ENCODE results near the gene FNDC10. TPM values are rescaled to one million over a fixed set of nuclear protein-coding genes. Genes with fewer than 3 reads are reported as not detected.
A peak's percentile ranks its signal among the peaks of the same experiment; 100 is the strongest.

The FNDC10 gene
- total and polyA plus RNA-seq, 2 experiments from 2014 or later: 3.1 to 9.8 TPM

DNA sequence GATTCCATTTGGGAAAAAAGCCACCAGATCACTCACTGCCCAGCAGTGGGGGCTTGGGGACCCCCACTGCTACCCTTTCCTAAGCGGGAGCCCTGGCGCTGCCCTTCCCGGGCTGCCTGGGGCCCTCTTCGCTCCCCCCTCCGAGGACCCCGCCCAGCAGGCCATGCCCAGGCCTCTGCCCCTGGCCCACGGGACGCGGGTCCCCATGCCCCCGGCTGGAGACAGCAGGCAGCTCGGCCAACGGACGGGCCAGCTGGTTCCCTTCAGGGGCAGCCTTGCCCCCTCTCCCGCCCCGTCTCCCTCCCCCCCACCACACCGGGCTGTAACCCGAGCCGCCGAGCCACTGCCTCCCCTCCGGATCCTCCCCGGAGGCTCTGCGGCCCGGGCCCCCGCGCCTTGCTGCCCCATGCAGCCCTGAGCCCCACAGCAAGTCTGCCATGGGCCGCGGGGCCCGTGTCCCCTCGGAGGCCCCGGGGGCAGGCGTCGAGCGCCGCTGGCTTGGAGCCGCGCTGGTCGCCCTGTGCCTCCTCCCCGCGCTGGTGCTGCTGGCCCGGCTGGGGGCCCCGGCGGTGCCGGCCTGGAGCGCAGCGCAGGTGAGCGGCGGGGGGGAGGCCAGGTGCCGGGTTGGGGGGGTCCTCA, 32.0 kb upstream of the FNDC10 start, which contains the start of gene MMP23B:
TSS of gene MMP23B (plus strand) at position 392 of the 639 bp plus-strand sequence. CDS start at position 438, 46 bp downstream.
- Histone ChIP-seq H4K20me1 (ENCODE audit: insufficient read depth) (no peaks in the 10 kb centered on the region), H3K36me3 (ENCODE audit: low read depth) (no peaks in the 10 kb centered on the region), H3K9me2 (ENCODE audit: insufficient read depth) (no peaks in the 10 kb centered on the region), H3K27me3 (replicated peaks; ENCODE audit: insufficient read depth) (peaks cover 4% of the 10 kb centered on the region), H3K9me3 (ENCODE audit: low read depth) (no peaks in the 10 kb centered on the region), H3F3A (ENCODE audit: insufficient read depth) (no peaks in the 10 kb centered on the region), H3K9ac (no peak within 1 kb of the TSS), H3K4me1 (ENCODE audit: insufficient read depth) (no peaks in the 10 kb centered on the region), H3K27ac (no peak within 1 kb of the TSS), H2AFZ (no peak within 1 kb of the TSS), H3K4me2 (ENCODE audit: unreplicated experiment) (no peak within 1 kb of the TSS), H3K4me3 (no peak within 1 kb of the TSS), H3K79me2 (ENCODE audit: insufficient read depth) (no peaks in the 10 kb centered on the region)
- TF ChIP-seq EZH2phosphoT487 (IDR thresholded peaks at IDR 0.05; ENCODE audit: insufficient read depth, low read depth): 0 out of 2 replicates have a peak, but pooled peaks have one; percentile 16
- TF ChIP-seq EZH2 (IDR thresholded peaks at IDR 0.05; ENCODE audit: insufficient read depth, poor library complexity, severe bottlenecking): no peak
- in situ Hi-C loops (cut with MboI): no loop called here
- 6% methylated on average over 30 to 46 of the region's 48 CpGs for WGBS, 2 experiments (ENCODE audit: low coverage in 1 of 2, low lambda C conversion rate in 2 of 2, missing lambda C conversion rate in 2 of 2)
- peak; percentile 20 for DNase-seq

DNA sequence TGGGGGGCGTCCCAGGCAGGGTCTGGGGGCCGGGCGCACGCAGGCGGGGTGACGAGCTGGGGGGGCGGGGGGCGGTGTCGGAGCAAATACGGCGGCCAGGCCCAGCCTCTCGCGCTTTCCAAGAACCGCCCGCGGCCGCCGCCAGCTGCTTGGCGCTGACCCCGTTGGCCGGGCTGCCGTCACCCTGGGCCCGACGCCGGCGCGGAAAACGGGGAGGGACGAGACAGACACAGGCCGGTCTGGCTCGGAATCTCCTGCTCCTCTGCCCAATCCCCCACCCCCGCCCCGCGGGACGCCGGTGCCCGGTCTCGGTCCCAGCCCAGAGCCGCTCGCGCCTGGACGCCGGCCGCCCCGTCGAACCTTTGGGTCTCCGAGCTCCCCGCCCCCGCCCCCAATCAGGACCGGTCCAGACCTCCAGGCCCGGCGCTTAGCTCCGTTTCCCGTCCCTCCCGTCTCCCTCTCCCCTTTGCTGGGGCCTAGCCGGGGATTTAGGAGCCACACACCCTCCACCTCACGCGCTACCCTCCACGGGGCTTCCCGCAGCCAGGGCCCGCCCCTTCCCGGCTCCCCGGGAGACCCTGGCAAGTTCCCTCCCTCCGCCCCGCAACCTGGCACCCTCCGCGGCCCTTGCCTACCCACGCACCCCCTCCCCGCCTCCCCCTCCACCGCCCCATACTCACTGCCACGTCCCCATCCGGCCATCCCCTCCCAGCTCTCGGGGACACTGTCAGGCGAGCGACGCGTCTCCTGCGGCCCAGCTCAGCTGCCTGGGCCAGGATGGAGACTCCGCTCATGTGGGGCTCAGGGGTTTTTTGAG, 31.2 kb upstream of the FNDC10 start:
- Histone ChIP-seq H3K4me2 (ENCODE audit: unreplicated experiment) (no peak overlapping the region), H2AFZ (no peak overlapping the region), H3K9me3 (ENCODE audit: low read depth) (no peaks in the 10 kb centered on the region), H3K27ac (no peak overlapping the region), H3K4me3 (no peak overlapping the region), H3F3A (ENCODE audit: insufficient read depth) (no peaks in the 10 kb centered on the region), H4K20me1 (ENCODE audit: insufficient read depth) (no peaks in the 10 kb centered on the region), H3K9ac (no peak overlapping the region), H3K9me2 (ENCODE audit: insufficient read depth) (no peaks in the 10 kb centered on the region), H3K27me3 (replicated peaks; ENCODE audit: insufficient read depth) (peaks cover 4% of the 10 kb centered on the region), H3K79me2 (ENCODE audit: insufficient read depth) (no peaks in the 10 kb centered on the region), H3K36me3 (ENCODE audit: low read depth) (no peaks in the 10 kb centered on the region), H3K4me1 (ENCODE audit: insufficient read depth) (no peaks in the 10 kb centered on the region)
- TF ChIP-seq EZH2 (IDR thresholded peaks at IDR 0.05; ENCODE audit: insufficient read depth, poor library complexity, severe bottlenecking) (peak; percentile 61), EZH2phosphoT487 (IDR thresholded peaks at IDR 0.05; ENCODE audit: insufficient read depth, low read depth) (no peak)
- in situ Hi-C loops (cut with MboI): no loop called here
- WGBS, 2 experiments (ENCODE audit: low coverage in 1 of 2, low lambda C conversion rate in 2 of 2, missing lambda C conversion rate in 2 of 2): 8 to 13% methylated on average over 27 to 77 of the region's 79 CpGs
- peak; percentile 60 for DNase-seq

DNA sequence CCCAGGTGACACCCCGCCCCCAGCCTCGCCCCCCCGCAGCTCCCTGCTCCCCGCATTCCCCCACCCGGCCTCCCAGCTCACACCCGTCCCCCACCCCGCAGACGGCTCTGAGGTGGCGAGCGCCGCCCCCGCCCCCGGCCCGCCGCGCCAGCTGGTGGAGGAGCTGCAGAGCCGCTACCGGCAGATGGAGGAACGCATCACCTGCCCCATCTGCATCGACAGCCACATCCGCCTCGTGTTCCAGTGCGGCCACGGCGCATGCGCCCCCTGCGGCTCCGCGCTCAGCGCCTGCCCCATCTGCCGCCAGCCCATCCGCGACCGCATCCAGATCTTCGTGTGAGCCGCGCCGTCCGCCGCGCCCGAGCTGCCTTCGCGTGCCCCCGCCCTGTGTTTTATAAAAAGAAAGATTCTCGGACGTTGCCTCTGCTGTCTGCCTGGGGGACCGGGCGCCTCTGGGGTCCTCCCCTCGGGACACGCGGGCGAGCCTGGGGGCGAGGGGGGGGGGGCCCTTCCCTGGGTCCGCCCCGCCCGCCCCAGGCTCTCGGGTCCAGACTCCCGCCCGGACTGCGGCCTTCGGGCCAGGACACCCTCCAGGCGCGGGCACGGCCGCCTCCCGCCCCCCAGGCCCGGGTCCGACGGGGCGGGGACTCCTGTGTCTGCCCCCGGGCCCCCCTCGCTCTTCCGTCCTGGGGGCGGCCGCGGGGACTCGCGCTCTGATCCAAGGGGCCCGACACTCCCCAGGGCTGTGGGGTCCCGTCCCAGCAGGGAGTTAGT, 30.4 kb upstream of the FNDC10 start:
- H3K9me3 ChIP-seq (ENCODE audit: low read depth): no peaks in the 10 kb centered on the region
- peak; percentile 58 for DNase-seq
- peaks cover 4% of the 10 kb centered on the region for H3K27me3 ChIP-seq (replicated peaks; ENCODE audit: insufficient read depth)
- no peaks in the 10 kb centered on the region for H3K79me2 ChIP-seq (ENCODE audit: insufficient read depth)
- in situ Hi-C loops (cut with MboI): no loop called here
- no peak overlapping the region for H3K27ac ChIP-seq
- H3K4me2 ChIP-seq (ENCODE audit: unreplicated experiment): no peak overlapping the region
- H4K20me1 ChIP-seq (ENCODE audit: insufficient read depth): no peaks in the 10 kb centered on the region
- H2AFZ ChIP-seq: no peak overlapping the region
- H3K4me3 ChIP-seq: no peak overlapping the region
- H3K4me1 ChIP-seq (ENCODE audit: insufficient read depth): no peaks in the 10 kb centered on the region
- H3K9ac ChIP-seq: no peak overlapping the region
- no peaks in the 10 kb centered on the region for H3F3A ChIP-seq (ENCODE audit: insufficient read depth)
- TF ChIP-seq EZH2phosphoT487 (IDR thresholded peaks at IDR 0.05; ENCODE audit: insufficient read depth, low read depth) (no peak), EZH2 (IDR thresholded peaks at IDR 0.05; ENCODE audit: insufficient read depth, poor library complexity, severe bottlenecking) (no peak)
- no peaks in the 10 kb centered on the region for H3K9me2 ChIP-seq (ENCODE audit: insufficient read depth)
- 17 to 26% methylated on average over 45 to 53 of the region's 81 CpGs for WGBS, 2 experiments (ENCODE audit: low coverage in 1 of 2, low lambda C conversion rate in 2 of 2, missing lambda C conversion rate in 2 of 2)
- no peaks in the 10 kb centered on the region for H3K36me3 ChIP-seq (ENCODE audit: low read depth)

Data from GM23248 (cell line).